Measurements from ENCODE around the gene PLCZ1. TPM values are rescaled to one million over a fixed set of nuclear protein-coding genes. Genes with fewer than 3 reads are reported as not detected.

Gene PLCZ1
- total RNA-seq, 2 donors from 2014 or later: not detected

- intact Hi-C loops (cut with DNase I): no loop called here
- no peaks in the 10 kb centered on the region for H3K9me3 ChIP-seq
- H3K9ac ChIP-seq (ENCODE audit: low read depth in 2 of 2, low read length in 2 of 2): no peak overlapping the region
- H3K27me3 ChIP-seq: no peaks in the 10 kb centered on the region
- TF ChIP-seq, protein P1, sequence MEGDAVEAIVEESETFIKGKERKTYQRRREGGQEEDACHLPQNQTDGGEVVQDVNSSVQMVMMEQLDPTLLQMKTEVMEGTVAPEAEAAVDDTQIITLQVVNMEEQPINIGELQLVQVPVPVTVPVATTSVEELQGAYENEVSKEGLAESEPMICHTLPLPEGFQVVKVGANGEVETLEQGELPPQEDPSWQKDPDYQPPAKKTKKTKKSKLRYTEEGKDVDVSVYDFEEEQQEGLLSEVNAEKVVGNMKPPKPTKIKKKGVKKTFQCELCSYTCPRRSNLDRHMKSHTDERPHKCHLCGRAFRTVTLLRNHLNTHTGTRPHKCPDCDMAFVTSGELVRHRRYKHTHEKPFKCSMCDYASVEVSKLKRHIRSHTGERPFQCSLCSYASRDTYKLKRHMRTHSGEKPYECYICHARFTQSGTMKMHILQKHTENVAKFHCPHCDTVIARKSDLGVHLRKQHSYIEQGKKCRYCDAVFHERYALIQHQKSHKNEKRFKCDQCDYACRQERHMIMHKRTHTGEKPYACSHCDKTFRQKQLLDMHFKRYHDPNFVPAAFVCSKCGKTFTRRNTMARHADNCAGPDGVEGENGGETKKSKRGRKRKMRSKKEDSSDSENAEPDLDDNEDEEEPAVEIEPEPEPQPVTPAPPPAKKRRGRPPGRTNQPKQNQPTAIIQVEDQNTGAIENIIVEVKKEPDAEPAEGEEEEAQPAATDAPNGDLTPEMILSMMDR (IDR thresholded peaks at IDR 0.05): no peak
- no peaks in the 10 kb centered on the region for H3K36me3 ChIP-seq
- no peaks in the 10 kb centered on the region for H3K4me1 ChIP-seq
- DNase-seq: no peak
- H3K4me3 ChIP-seq: no peak overlapping the region
- no peak overlapping the region for H3K27ac ChIP-seq
Observed at GRCh38 chr12:18634382-18634781, 103.4 kb downstream of the PLCZ1 start.

Other genes starting within 250 kb of the PLCZ1 start
- not detected for gene CAPZA3, start 107 bp upstream of the PLCZ1 start, total RNA-seq